Astrocyte of the spinal cord (primary cell): ENCODE results near the gene GABARAPL1.
"Not testable (repeated sequence)": the region's sequence is repeated elsewhere in the genome, so short reads cannot be mapped to it uniquely, and the experiment has no call there.

Source experiments
- DNase-seq: peaks from one replicate; pipeline ENCODE4 v3.0.0; 2011; ENCODE audit warnings: low read depth, low spot score
- H3K4me3 ChIP-seq: 2 replicates; pipeline ENCODE4 v1.5.1; 2011; ENCODE audit warnings: low read depth, mild to moderate bottlenecking, low read length, moderate library complexity
- CTCF ChIP-seq: IDR thresholded peaks from 2 replicates; pipeline ENCODE4 v1.5.1; 2012; ENCODE audit warnings: low read depth, mild to moderate bottlenecking, low read length, inconsistent platforms
- in situ Hi-C: cut with HindIII; loops from 2 replicates; pipeline ENCODE4 v1.10.0; 2017; ENCODE audit warnings: low sequenced_read_pairs

The GABARAPL1 gene

GRCh38 chr12:10184261-10184843 is 28.3 kb upstream of the GABARAPL1 start:
- TF ChIP-seq CTCF: no peak
- DNase-seq: peak; percentile 36
- in situ Hi-C loops: no loop called here
- H3K4me3 ChIP-seq: no peak overlapping the region

GRCh38 chr12:10186299-10186698 is 26.4 kb upstream of the GABARAPL1 start:
- no peak for DNase-seq
- no peak overlapping the region for H3K4me3 ChIP-seq
- TF ChIP-seq CTCF: no peak
- in situ Hi-C loops: no loop called here

- H3K4me3 ChIP-seq, in situ Hi-C loops, DNase-seq: not testable (repeated sequence)
Measured at GRCh38 chr12:10186958-10187357, 25.7 kb upstream of the GABARAPL1 start.

GRCh38 chr12:10189653-10190052 is 23.0 kb upstream of the GABARAPL1 start:
- no peak for TF ChIP-seq CTCF
- no peak for DNase-seq
- in situ Hi-C loops: no loop called here
- no peak overlapping the region for H3K4me3 ChIP-seq

GRCh38 chr12:10190558-10191388 is 21.9 kb upstream of the GABARAPL1 start:
- no peak overlapping the region for H3K4me3 ChIP-seq
- peak; percentile 60 for DNase-seq
- peak; percentile 85 for TF ChIP-seq CTCF
- in situ Hi-C loops: no loop called here

GRCh38 chr12:10191865-10192264 is 20.8 kb upstream of the GABARAPL1 start:
- no peak for TF ChIP-seq CTCF
- no peak overlapping the region for H3K4me3 ChIP-seq
- in situ Hi-C loops: no loop called here
- DNase-seq: peak; percentile 55

- TF ChIP-seq CTCF: no peak
- no peak overlapping the region for H3K4me3 ChIP-seq
- no peak for DNase-seq
- in situ Hi-C loops: no loop called here
Measured at GRCh38 chr12:10194160-10194670, 18.5 kb upstream of the GABARAPL1 start.
